GM21526 (cell line): ENCODE measurements around the gene IRF2.

Source experiments
- ATAC-seq: cut with Tn5 transposase; IDR thresholded peaks from one replicate; pipeline ENCODE4 v1.9.1; 2021; ENCODE audit warnings: moderate library complexity; ENCODE audit not compliant: unreplicated experiment, low FRiP score

Gene IRF2

DNA sequence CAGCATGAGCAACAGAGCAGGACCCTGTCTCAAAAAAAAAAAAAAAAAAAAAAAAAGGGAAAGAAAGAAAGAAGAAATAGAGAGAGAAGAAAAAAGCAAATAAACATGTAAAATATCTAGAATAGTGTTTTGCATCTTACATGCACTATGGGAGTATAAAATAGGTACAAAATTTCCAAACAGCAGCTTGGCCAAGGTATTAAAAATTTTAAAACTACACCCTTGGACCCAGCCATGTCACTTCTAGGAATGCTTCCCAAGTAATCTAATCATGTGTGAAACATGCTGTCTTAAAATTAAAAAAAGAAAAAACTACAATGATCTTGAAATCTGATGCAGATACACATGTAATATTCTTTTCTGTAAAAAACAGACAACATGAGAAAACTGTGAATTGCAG is 21.6 kb downstream of the IRF2 start:
- ATAC-seq, result no peak

DNA sequence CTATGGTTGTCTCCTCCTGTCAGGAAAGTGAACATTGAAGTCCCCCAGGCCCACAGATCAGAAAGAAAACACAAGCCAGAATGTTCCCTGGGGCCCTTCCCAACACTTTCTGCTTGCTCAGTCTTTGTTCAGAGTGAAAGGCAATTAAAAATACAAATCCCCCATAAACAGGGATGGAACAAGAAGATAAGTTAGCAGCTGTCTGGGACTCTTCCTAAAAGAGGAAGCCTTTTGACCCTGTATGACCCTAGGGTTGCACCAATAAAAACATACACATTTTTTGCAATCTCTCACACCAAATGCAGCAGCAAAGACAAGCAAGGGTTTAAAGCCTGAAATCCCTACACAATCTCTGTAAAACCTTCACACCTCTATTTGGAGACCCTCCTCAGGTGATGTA is 22.6 kb downstream of the IRF2 start:
- ATAC-seq, result no peak

DNA sequence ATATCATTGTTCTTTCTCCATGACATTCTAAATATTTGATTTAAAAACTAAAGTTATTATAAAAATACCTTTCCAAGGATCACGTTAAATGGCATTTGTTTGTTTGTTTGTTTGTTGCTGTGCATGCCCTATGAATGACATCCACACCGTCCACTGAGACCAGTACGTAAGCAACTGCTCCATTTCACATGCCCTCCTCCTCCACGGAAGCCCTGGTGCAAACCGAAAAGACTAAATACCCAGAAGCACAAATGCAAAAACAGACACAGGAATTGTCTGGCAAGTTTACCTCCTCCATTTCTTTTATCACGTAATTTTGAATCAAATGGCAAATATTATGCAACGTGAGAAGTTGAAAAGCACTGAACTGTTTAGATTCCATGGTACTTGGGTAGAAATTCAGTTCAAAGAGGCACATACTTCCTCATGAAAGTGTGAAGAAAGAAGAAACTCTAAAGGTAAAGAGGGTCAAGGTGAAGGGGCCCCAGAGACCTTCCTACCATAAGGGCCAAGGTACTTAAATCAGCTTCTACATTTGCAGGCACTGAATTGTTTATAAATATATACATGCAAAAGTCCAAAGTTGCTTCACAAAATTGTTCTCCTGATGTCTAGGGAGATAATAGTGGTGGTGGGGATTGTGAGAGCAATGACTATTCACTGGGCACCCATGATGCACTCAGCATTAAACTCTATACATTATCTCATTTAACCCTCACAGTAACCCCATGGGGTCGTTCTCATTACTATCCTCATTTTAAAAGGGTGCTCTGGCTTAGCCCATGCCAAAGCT is 23.4 kb downstream of the IRF2 start:
- ATAC-seq, result no peak

DNA sequence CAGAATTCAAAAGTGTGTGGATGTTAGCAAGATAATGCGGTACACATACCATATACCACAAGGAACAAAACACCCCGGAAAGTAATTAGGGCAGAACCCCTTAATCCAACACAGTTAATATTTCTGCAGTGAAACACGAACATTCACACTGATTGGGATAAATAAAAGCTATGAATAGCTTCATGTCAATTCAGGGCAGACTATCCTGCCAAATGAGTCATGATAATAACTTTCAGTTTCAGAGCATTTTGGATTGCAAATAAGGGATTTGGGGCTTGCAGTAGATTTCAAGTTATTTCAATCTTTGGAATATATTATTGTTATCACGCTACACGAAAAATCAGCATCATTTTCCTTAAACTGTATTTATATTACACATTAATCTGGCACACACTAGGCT is 24.3 kb downstream of the IRF2 start:
- no peak for ATAC-seq

DNA sequence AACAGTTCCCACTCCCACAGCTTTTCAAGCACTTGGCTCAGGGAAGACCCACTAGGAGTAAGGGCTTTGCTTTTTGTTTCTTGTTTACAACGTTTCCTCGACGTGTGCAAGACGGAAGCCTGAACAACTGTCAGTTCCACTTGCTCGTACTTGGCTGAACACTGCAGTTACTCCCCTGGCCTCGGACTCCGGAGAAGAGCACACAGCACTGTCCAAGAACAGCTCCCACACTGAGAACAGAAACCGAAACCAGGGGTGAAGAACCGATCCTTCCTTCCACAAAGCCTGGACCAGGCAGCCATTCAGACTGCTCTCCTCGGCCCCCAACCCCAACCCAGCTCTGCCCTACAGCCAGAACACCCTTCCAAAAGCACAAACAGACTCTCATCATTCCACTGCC is 25.5 kb downstream of the IRF2 start:
- ATAC-seq, result no peak

DNA sequence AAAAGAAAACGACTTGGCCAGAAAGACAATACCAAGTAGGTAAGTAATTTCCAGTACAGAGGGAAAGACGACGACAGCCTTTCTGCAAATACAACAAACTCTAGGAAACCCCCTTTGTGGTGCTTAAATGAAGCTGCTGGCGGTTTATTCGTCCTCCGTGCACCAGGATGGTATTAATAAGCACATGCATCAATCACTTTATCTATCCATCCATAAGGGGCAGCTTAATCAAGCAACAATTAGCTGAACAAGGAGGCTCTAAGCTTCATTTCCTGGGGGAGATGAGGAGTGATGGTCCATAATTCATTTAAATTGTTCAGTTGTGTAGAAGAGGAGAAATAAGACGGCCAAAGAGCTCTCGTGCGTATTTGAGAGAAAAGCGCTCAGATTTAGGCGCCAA is 26.2 kb downstream of the IRF2 start:
- ATAC-seq, result no peak

DNA sequence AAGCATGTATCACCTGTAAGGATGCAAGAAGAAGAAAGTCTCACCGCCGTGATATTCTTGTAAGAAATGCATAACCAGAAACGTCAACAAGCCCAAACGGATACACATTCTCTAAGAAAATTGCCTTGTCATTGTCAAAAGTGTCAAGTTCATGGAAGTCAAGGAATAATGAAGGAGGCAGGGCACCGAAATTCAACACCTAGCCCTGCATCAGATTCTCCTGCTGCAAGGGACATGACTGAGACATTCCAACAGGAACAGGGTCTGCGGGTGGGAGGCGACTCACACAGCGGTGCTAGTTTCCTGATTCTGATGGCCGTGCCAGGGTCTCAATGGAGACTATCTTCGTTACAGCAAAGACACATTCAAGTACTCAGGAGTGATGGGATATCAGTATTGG is 26.7 kb downstream of the IRF2 start:
- no peak for ATAC-seq

DNA sequence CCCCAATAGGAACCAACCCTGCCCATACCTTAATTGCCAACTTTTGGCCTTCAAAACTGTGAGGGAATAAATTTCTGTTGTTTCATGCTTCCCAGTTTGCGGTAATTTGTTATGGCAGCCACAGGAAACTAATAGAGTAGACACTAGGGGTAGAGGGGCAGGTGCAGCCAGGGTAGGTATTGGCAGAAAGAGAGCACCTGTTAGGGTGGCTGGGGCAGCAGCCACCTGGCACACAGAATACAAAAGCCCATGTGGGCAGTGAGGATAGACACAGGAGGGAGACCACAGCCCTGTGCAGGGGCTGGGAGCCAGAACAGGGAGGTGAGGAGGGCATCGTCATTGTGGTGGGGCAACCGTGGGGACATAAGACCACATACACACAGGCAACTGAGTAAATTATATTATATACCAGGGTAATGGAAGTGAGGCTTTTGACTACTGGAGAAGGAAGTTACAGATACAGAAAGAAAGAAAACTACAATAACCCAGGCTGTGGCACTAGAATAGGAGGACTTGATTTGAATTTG is 28.2 kb downstream of the IRF2 start:
- no peak for ATAC-seq

DNA sequence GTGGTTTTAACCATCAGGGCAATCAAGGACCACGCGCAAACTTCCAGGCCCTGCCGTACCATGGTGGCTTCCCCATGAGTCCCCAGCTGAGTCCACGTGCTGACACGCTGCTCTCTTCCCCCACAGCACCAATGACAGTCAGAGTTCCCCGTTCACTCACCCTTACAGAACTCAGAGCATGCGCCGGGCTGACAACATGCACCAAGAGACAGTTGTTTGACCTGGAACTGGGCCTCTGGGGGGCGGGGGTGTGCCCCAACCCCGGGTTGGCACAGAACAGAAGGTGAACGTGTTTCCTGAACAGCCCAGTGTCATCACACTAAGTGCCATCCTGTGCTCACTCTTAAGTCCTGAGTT is 29.4 kb downstream of the IRF2 start:
- no peak for ATAC-seq

DNA sequence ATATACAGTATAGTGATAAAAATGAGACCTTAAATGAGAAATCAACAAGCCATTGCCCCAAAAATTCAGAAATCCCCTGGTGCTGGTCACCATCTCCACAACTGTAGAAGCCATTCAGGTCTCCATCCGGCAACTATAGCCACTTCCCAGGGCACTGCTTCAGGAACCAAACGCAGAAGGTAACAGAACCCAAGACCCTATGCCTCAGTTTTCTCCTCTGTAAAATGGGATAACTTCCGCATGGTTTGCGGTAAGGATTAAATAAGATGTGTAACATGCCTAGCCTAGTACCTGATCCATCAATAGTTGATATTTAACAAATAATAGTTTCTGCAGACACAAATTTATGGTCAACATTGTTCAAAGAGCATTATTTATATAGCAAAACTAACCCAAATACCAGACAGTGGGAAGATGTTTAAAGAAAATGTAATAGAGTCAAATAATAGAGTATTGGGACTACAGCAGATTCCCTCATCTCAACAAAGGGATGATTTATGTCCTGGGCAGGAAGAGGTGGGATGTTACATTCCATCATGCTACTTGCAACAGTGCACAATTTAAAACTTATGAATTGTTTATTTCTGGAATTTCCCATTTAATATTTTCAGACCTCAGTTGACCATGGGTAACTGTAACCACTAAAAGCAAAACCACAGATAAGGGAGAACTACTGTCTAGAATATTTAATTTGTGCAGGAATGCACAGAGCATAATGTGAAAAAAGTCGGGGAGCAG is 30.0 kb downstream of the IRF2 start:
- ATAC-seq, result no peak

DNA sequence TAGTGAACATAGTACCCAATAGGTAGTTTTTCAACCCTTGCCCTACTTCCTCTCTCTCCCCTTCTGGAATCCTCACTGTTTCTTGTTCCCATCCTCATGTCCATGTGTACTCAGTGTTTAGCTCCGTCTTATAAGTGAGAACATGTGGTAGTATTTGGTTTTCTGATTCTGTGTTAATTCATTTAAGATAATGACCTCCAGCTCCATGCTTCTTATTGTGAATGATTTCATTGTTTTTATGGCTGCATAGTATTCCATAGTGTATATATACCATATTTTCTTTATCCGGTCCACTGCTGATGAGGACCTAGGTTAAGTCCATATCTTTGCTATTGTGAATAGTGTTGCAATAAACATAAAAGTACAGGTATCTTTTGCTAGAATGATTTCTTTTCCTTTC is 31.0 kb downstream of the IRF2 start:
- no peak for ATAC-seq

DNA sequence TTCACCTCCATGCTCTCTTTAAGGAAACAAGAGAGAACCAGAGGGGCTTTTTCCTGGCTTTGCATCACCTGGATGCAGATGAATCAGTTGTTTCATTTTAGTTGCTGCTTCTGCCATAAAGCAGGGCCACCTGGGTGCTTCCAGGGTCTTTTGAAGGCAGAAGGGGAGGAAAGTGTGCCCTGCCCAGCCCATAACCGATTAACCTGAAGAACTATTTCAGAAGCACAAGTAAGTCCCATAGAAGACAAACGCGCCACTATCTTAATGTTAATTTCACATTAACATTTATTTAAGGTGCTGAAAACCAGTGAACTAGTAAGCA is 32.1 kb downstream of the IRF2 start:
- ATAC-seq, result no peak

DNA sequence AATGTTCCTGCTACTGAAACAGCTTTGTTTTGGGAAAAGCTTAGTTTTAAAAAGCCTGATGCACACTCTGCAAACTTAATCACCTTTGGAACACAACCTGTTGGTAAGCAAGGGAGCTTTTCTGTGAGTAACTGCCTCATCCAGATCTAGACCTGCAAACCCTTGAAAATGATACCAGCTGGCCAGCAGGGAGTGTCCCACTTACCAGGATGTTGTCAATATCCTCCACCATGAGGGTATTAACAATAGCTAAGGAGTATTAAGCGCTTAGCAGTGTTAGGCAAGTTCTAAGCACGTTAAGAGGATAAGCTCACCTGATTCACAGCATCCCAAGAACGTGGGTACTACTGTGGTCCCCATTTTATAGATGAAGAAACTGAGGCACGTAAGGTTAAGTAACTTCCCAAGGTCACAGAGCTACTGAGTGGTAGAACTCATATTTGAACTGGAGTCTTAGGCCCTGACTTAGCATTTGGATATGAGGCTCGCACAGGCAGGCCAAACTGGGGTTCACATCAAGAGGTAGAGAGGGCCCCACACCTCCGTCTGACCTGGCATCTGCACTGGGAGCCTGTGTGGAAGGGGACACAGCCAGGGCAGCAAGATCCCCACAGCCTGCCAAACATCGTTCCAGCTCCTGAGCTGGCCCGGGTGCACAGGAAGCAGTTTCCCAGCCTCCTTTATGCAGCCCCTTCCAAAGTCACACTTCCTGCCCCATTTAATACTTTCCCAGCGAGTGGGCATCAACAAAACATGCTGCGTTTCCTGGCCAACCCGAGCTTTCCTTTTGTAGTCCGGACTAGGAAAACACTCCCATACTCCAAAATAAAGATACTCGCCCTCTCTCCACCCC is 32.7 kb downstream of the IRF2 start:
- no peak for ATAC-seq

DNA sequence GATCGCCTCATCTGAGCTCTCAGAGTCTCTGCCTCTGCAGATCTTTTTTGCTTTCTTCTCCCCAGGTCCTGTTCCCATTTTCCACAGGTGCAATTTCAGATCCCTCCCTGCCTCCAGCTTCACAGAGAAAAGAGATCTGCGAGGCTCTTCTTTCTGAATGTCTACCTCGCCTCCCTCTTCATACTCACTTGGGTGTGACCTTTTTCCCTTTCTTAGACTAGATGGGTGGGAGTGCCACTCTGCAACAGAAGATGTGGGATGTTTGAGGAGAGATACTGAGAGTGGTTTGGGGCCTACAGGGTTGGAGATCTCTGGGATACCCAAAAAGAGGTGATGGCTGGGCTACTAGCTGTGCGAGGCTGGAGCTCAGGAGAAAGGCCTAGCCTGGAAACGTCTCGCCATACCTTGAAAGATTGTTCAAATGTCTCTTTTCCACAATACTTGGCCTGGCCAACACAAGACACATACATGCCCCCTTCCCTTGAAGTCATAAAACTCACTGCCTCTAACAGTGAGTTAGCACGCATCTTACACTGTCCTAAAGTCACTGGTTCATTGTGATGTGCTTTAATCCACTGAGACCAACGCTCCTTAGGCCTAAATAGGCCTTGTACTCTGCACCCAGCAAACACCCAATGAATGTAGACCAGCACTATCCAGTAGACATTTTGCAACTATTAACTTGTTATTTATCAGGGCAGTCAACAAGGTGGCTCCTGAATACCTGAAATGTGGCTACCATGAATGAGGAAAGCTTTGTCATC is 33.6 kb downstream of the IRF2 start:
- no peak for ATAC-seq

DNA sequence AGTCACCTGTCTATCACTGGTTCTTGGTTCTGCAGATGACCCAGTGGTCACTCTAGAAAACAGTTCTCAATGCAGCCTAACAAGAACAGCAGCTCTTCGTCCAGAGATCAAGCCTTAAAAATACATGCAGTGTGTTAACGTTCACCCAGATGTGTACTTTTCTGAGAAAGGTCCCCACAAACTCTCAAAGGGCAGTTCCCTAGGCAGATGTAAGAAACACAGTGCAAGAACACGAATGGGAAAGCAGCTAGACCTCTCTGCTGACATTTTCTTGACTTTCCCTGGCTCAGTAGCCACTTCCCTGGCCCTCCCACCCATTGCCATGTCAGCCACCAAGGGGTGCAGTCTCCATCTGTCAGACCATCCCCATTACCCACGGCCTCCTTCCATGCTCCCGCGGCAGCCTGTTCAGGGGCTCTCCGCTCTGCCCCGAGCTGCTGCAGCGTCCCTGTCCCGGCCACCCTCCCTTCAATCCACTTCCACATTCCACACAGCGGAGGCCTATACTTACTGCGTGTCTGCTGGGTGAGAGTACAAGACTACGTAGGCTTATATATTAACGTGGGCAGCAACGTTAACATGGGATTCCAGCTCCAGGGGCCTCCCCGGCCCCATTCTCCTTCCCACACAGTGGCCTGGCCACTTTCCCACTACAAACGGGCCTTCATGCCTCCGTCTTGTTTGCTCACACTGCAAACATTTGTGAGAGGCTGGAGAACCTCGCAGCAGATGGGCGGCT is 34.3 kb downstream of the IRF2 start:
- ATAC-seq, result no peak

DNA sequence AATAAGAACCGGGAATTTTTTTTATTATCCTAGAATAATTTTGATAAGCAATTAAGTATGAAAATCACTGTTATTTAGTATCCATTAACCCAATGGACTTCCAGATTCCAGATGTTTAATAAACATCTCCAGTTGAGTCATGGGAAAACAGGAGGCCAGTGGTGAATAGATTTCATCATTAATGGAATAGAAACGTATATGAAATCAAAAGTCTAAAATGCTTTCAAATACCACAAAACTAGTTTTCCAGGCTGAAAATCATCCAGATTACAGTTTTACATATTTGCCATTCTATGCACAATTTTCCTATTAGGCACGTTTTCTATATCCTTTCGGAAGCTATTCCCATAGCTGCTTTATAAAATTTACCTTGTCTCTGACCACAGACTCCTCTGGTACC is 35.0 kb downstream of the IRF2 start:
- no peak for ATAC-seq

DNA sequence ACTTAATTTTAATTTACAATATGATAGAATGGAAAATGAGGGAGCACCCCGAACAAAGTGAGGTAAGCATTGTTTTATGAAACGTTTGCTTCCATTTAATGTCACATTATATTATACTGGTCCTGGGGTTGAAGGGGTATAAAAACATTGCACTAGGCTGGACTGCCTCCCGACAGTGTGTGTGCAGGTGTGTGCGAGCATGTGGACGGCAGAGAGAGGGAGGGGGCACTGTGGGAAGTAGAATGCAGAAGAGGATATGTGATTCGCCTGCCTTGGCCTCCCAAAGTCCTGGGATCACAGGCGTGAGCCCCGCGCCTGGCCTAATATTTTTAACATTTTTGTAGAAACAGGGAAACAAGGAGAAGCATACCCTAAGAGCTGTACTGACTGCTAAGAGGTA is 36.0 kb downstream of the IRF2 start:
- no peak for ATAC-seq

DNA sequence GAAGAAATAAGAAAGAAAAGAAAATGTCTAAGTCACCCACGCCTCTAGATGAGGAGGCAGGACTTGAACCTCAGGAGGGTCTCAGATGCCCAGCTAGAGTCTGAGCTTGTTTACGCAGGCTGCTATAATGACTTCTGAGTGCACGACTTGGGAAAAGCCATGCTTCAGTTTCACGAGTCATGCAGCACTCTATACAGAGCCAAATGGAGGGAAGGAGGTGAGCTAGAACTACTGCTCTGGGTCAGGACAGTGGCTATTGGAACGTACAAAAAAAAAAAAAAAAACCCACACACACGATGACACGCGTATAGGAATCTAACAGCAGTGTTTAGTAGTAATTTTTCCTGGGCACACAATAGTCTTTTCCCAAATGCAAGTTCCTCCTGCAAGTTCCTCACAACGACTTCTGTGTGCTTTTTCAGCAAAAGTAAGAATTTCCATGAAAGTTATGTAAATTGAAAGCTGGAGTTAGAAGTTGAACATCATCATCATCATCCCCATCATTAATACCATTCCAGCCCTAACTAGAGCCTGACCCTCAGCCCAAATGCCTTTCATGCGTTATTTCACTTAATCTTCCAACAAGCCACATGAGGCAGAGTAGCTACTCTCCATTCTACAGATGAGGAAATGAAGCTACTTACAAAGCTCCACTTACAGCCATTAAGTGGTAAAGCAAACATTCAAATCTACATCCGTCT is 36.6 kb downstream of the IRF2 start:
- no peak for ATAC-seq

DNA sequence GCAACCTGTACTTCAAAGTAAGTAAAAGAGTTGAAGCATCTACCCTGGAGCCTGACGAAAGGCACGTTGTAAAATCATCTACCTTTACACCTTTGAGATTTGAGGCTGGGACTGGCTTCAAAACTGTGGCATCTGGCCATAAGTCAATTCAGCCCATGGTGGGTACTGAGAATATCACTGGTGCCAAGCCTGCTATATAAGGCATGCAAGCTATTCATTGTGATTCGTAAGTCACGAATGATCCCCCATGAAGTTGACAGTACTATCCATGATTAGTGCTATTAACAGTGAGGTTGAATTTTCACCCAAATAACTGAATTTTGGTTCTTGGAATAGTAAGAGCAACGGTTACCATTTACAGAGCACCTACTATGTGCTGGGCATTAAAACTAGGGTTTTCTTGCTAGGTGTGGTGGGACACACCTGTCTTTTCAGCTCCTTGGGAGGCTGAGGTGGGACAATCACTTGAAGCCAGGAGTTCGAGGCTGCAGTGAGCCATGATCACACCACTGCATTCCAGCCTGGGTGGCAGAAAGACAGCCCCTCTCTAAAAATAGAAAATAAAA is 39.8 kb downstream of the IRF2 start:
- no peak for ATAC-seq
